HG02870 (cell line): ENCODE data around the gene PSME1.

ENCODE experiments used
- ATAC-seq: cut with Tn5 transposase; IDR thresholded peaks from one replicate; pipeline ENCODE4 v1.9.1; 2021; ENCODE audit warnings: mild to moderate bottlenecking, moderate library complexity; ENCODE audit not compliant: unreplicated experiment

The PSME1 gene

GRCh38 chr14:24186831-24187538, 51.0 kb downstream of the PSME1 start:
- no peak for ATAC-seq

GRCh38 chr14:24187539-24187915, 51.5 kb downstream of the PSME1 start:
- ATAC-seq: no peak
